PC-9 (cell line): ENCODE data around the gene PNPLA2. TPM values are rescaled to one million over a fixed set of nuclear protein-coding genes. Genes with fewer than 3 reads are reported as not detected.

Source experiments
- BruUV-seq: library from RNA; stranded (reverse); fragments of 400-500 nt; replicated peaks from 2 replicates; lab custom pipeline; 2021; lab: Mats Ljungman, UMichigan
- CTCF ChIA-PET: fragments of 300-600 bp; sonication (Branson Sonifier 250); formaldehyde crosslinking; loops from one replicate; lab custom pipeline; 2022; ENCODE audit warnings: antibody characterized with exemption; lab: Charles Lee
- POLR2A ChIA-PET: fragments of 300-600 bp; sonication (Branson Sonifier 250); formaldehyde crosslinking; loops from one replicate; lab custom pipeline; 2022; ENCODE audit warnings: antibody characterized with exemption; ENCODE audit not compliant: unreplicated experiment; lab: Charles Lee
- DNase-seq, 2 experiments: peaks; one replicate each; pipeline versions ENCODE4 v3.0.0 to v3.0.0-alpha.2; 2015 to 2022; ENCODE audit warnings: mixed read lengths in 1 of 2
- H2AFZ ChIP-seq: fragments of 200-600 bp; sonication (generic); 2 replicates; pipeline ENCODE4 v1.8.1; 2017; ENCODE audit warnings: antibody characterized with exemption
- H3F3A ChIP-seq: fragments of 200-600 bp; sonication (generic); 2 replicates; pipeline ENCODE4 v1.8.1; 2017; ENCODE audit warnings: antibody characterized with exemption, mild to moderate bottlenecking, low read depth; ENCODE audit not compliant: insufficient read depth
- H3K27ac ChIP-seq: fragments of 200-600 bp; sonication (generic); 2 replicates; pipeline ENCODE4 v1.6.1; 2016; ENCODE audit warnings: mixed run types
- H3K27me3 ChIP-seq: fragments of 200-600 bp; sonication (generic); 2 replicates; pipeline ENCODE4 v1.6.1; 2016; ENCODE audit warnings: low read depth, mixed run types; ENCODE audit not compliant: insufficient read depth
- H3K36me3 ChIP-seq: fragments of 200-600 bp; sonication (generic); 2 replicates; pipeline ENCODE4 v1.6.1; 2016; ENCODE audit warnings: low read depth, mixed run types
- H3K4me1 ChIP-seq: fragments of 200-600 bp; sonication (generic); replicated peaks from 2 replicates; pipeline ENCODE4 v1.6.1; 2016; ENCODE audit warnings: mixed run types; ENCODE audit not compliant: insufficient read depth
- H3K4me2 ChIP-seq: fragments of 200-600 bp; sonication (generic); 2 replicates; pipeline ENCODE4 v1.6.1; 2017; ENCODE audit warnings: mixed run types
- H3K4me3 ChIP-seq: fragments of 200-600 bp; sonication (generic); 2 replicates; pipeline ENCODE4 v1.6.1; 2016; ENCODE audit warnings: mixed run types
- H3K79me2 ChIP-seq: fragments of 200-600 bp; sonication (generic); 2 replicates; pipeline ENCODE4 v1.6.1; 2017; ENCODE audit warnings: low read depth, mixed run types
- H3K9me2 ChIP-seq: fragments of 200-600 bp; sonication (generic); 2 replicates; pipeline ENCODE4 v1.8.1; 2017; ENCODE audit warnings: mild to moderate bottlenecking; ENCODE audit not compliant: insufficient read depth
- H3K9me3 ChIP-seq: fragments of 200-600 bp; sonication (generic); 2 replicates; pipeline ENCODE4 v1.8.1; 2016; ENCODE audit warnings: low read depth; ENCODE audit not compliant: insufficient read depth
- H4K20me1 ChIP-seq: fragments of 200-600 bp; sonication (generic); 2 replicates; pipeline ENCODE4 v1.8.1; 2017; ENCODE audit not compliant: insufficient read depth
- EZH2 ChIP-seq: fragments of 200-600 bp; sonication (generic); IDR thresholded peaks from 2 replicates; pipeline ENCODE4 v1.8.0; 2017; ENCODE audit warnings: antibody characterized with exemption, low read depth
- intact Hi-C: fragments of 100-400 bp; cut with micrococcal nuclease; formaldehyde crosslinking; loops from one replicate; pipeline ENCODE4 v1.10.0; 2022; ENCODE audit not compliant: unreplicated experiment
- total RNA-seq: library from RNA; stranded (reverse); gene quantifications from 2 replicates; pipeline ENCODE4 v1.2.3, GENCODE V29; 2021
- TF ChIP-seq, protein P1 (sequence below): fragments of 200-600 bp; sonication (generic); conservative IDR thresholded peaks from 2 replicates; pipeline ENCODE4 v1.6.1; 2017; ENCODE audit warnings: mixed run types, antibody characterized with exemption, mild to moderate bottlenecking, moderate library complexity

The PNPLA2 gene
- total RNA-seq, 1 experiment from 2014 or later = 137 TPM

DNA sequence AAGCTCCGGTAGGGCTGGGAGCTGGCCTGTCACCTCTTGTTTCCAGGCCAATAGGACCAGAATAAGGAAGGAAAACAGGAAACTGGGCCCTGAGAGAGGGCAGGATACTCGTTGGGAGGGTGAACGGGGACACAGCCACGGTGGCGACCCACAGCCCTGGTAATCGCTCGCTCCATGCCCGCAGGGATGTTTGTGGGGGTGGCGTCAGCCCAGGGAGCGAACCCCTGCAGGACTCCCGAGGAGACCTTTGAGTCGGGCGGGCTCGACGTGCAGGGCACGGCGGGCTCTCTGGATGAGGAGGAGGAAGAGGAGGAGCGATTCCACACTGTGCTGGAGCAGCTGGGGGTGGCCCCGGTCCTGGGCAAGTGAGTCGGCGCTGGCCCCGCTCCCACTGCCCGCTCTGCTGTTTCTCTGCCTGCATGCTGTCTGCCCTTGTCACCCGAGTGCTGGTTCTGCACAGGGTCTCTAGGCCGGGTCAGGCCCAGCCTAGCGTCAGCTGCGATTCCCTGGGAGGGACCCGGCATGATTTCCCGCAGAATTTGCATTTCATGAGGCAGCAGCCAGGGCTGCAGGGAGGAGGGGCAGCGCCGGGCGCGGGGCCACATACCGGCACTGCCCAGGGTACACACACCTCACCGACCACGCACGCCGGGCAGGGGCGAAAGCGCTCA lies 10.6 kb downstream of the PNPLA2 start:
- H2AFZ ChIP-seq = no peak overlapping the region
- intact Hi-C loops = no loop called here
- H3K27me3 ChIP-seq = no peaks in the 10 kb centered on the region
- no peak overlapping the region for H3K4me3 ChIP-seq
- H3K36me3 ChIP-seq = no peaks in the 10 kb centered on the region
- ChIA-PET POLR2A (interaction anchor here (0.7 kb wide), 1 partner anchor 381 kb away, joined by 4 read pairs; no protein-coding TSS in a partner anchor), CTCF (no interaction called here)
- H3K27ac ChIP-seq = no peak overlapping the region
- H3K4me2 ChIP-seq = no peak overlapping the region
- TF ChIP-seq, protein P1, sequence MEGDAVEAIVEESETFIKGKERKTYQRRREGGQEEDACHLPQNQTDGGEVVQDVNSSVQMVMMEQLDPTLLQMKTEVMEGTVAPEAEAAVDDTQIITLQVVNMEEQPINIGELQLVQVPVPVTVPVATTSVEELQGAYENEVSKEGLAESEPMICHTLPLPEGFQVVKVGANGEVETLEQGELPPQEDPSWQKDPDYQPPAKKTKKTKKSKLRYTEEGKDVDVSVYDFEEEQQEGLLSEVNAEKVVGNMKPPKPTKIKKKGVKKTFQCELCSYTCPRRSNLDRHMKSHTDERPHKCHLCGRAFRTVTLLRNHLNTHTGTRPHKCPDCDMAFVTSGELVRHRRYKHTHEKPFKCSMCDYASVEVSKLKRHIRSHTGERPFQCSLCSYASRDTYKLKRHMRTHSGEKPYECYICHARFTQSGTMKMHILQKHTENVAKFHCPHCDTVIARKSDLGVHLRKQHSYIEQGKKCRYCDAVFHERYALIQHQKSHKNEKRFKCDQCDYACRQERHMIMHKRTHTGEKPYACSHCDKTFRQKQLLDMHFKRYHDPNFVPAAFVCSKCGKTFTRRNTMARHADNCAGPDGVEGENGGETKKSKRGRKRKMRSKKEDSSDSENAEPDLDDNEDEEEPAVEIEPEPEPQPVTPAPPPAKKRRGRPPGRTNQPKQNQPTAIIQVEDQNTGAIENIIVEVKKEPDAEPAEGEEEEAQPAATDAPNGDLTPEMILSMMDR = no peak
- TF ChIP-seq EZH2 = no peak
- H3K79me2 ChIP-seq = peaks cover 11% of the 10 kb centered on the region
- no peaks in the 10 kb centered on the region for H3K9me2 ChIP-seq
- peak in 1 of 2 experiments; percentile 3 for DNase-seq
- peaks cover 32% of the 10 kb centered on the region for H3K4me1 ChIP-seq
- peaks cover 14% of the 10 kb centered on the region; the same call in 1 of the 2 replicates for H3F3A ChIP-seq
- no TSS peak for BruUV-seq
- no peaks in the 10 kb centered on the region for H3K9me3 ChIP-seq
- no peaks in the 10 kb centered on the region for H4K20me1 ChIP-seq

DNA sequence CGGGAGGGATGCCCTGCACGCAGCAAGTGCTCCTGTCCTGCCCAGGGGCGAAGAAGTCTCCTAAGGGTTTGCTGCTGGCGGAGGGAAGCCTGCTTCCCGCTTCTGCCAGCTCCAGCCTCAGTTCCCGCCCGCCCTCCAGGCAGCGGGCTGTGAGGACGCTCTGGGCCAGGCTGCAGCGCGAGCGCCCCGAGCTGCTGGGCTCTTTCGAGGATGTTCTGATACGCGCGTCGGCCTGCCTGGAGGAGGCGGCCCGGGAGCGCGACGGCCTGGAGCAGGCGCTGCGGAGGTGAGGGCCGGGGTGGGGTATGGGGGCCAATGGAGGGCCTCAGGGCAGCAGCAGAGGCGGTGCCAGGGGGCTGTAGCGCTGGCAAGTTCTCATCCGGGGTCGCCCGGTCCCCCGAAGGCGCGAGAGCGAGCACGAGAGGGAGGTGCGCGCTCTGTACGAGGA lies 11.2 kb downstream of the PNPLA2 start:
- Histone ChIP-seq H3K9me2 (no peaks in the 10 kb centered on the region), H3K9me3 (no peaks in the 10 kb centered on the region), H3F3A (peaks cover 19% of the 10 kb centered on the region; the same call in 1 of the 2 replicates), H3K4me1 (peaks cover 37% of the 10 kb centered on the region), H3K36me3 (no peaks in the 10 kb centered on the region), H4K20me1 (no peaks in the 10 kb centered on the region), H2AFZ (no peak overlapping the region), H3K4me3 (no peak overlapping the region), H3K4me2 (no peak overlapping the region), H3K27me3 (no peaks in the 10 kb centered on the region), H3K27ac (no peak overlapping the region), H3K79me2 (peaks cover 12% of the 10 kb centered on the region)
- intact Hi-C loops = no loop called here
- ChIA-PET CTCF (no interaction called here), POLR2A (no interaction called here)
- no TSS peak for BruUV-seq
- TF ChIP-seq, protein P1 = no peak
- TF ChIP-seq EZH2 = no peak
- peak in 1 of 2 experiments; percentile 18 for DNase-seq

DNA sequence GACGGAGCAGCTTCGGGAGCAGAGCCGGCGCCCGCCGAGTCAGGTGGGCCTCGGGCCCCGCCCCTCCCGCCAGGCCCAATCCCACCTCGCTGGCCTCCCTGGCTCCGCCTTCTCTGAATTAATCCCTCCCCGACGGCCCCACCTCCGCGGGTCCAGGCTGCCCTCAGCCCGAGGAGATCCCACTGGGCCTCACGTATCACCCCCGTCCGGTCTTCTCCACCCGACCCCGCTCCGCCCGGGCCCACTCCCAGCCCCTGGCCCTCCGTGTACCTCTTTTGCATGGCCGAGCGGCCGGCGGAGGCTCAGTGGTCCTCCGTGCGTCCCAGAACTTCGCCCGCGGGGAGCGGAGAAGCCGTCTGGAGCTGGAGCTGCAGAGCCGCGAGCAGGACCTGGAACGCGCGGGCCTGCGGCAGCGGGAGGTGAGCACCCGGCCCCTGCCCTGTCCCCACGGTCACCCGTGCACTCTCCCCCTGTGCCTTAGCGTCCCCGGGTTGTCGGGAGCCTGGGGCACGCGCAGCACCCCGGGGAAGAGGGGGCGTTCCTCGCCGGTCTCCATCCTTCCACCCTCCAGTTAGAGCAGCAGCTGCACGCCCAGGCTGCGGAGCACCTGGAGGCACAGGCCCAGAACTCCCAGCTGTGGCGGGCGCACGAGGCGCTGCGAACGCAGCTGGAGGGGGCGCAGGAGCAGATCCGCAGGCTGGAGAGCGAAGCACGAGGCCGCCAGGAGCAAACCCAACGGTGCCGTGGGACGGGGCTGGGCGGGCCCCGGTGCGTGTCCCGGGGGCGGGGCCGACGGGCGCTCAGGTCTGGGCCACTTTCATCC lies 11.8 kb downstream of the PNPLA2 start:
- intact Hi-C loops = no loop called here
- no peak overlapping the region for H3K27ac ChIP-seq
- CTCF ChIA-PET = no interaction called here
- DNase-seq = no peak
- no TSS peak for BruUV-seq
- no peak overlapping the region for H3K4me3 ChIP-seq
- no peak overlapping the region for H3K4me2 ChIP-seq
- POLR2A ChIA-PET = no interaction called here
- no peak overlapping the region for H2AFZ ChIP-seq
- no peaks in the 10 kb centered on the region for H3K36me3 ChIP-seq
- no peaks in the 10 kb centered on the region for H3K9me3 ChIP-seq
- H3K27me3 ChIP-seq = no peaks in the 10 kb centered on the region
- no peaks in the 10 kb centered on the region for H3K9me2 ChIP-seq
- H3K4me1 ChIP-seq = peaks cover 35% of the 10 kb centered on the region
- TF ChIP-seq, protein P1 = no peak
- no peak for TF ChIP-seq EZH2
- H4K20me1 ChIP-seq = no peaks in the 10 kb centered on the region
- peaks cover 21% of the 10 kb centered on the region; the same call in 1 of the 2 replicates for H3F3A ChIP-seq
- H3K79me2 ChIP-seq = peaks cover 12% of the 10 kb centered on the region
